GM23338 (cell line): Measurements from ENCODE around the gene TRAF1. TPM values are rescaled to one million over a fixed set of nuclear protein-coding genes. Genes with fewer than 3 reads are reported as not detected.
A peak's percentile ranks its signal among the peaks of the same experiment; 100 is the strongest.

Experiments used
- ATAC-seq: fragments of 200-7000 bp; cut with Tn5 transposase; 3 replicates; pipeline ENCODE4 v1.9.1; 2020
- DNase-seq: peaks from one replicate; pipeline ENCODE4 v3.0.0-alpha.2; 2015; ENCODE audit warnings: low spot score
- H2AFZ ChIP-seq: fragments of 200-600 bp; sonication (generic); 2 replicates; pipeline ENCODE4 v1.8.0; 2016; ENCODE audit warnings: antibody characterized with exemption, mild to moderate bottlenecking, moderate library complexity
- H3F3A ChIP-seq: fragments of 200-600 bp; sonication (generic); replicated peaks from 2 replicates; pipeline ENCODE4 v1.8.0; 2017; ENCODE audit warnings: antibody characterized with exemption, mixed run types, low read depth
- H3K27ac ChIP-seq: fragments of 200-600 bp; sonication (generic); 2 replicates; pipeline ENCODE4 v1.6.1; 2016; ENCODE audit warnings: low read depth
- H3K27me3 ChIP-seq: fragments of 200-600 bp; sonication (generic); 2 replicates; pipeline ENCODE4 v1.8.0; 2016; ENCODE audit warnings: mild to moderate bottlenecking, mixed run types, moderate library complexity; ENCODE audit not compliant: insufficient read depth
- H3K36me3 ChIP-seq: fragments of 200-600 bp; sonication (generic); 2 replicates; pipeline ENCODE4 v1.8.0; 2016; ENCODE audit warnings: mild to moderate bottlenecking; ENCODE audit not compliant: insufficient read depth
- H3K4me1 ChIP-seq: fragments of 200-600 bp; sonication (generic); 2 replicates; pipeline ENCODE4 v1.8.0; 2016; ENCODE audit warnings: mild to moderate bottlenecking, moderate library complexity; ENCODE audit not compliant: insufficient read depth
- H3K4me2 ChIP-seq: fragments of 200-600 bp; sonication (generic); 2 replicates; pipeline ENCODE4 v1.7.1; 2017; ENCODE audit warnings: mixed run types
- H3K4me3 ChIP-seq: fragments of 200-600 bp; sonication (generic); 2 replicates; pipeline ENCODE4 v1.6.1; 2016; ENCODE audit warnings: mixed run types
- H3K79me2 ChIP-seq: fragments of 200-600 bp; sonication (generic); replicated peaks from 2 replicates; pipeline ENCODE4 v1.8.0; 2017; ENCODE audit warnings: mild to moderate bottlenecking; ENCODE audit not compliant: insufficient read depth
- H3K9me2 ChIP-seq: fragments of 200-600 bp; sonication (generic); 2 replicates; pipeline ENCODE4 v1.8.0; 2017; ENCODE audit not compliant: insufficient read depth
- H4K20me1 ChIP-seq: fragments of 200-600 bp; sonication (generic); replicated peaks from 2 replicates; pipeline ENCODE4 v1.8.0; 2017; ENCODE audit warnings: mild to moderate bottlenecking; ENCODE audit not compliant: insufficient read depth
- H3K27ac Mint-ChIP-seq: 2 replicates; pipeline ENCODE4 v1.8.0; 2020; ENCODE audit warnings: inconsistent platforms, mild to moderate bottlenecking, moderate library complexity, mixed read lengths
- H3K27me3 Mint-ChIP-seq: 3 replicates; pipeline ENCODE4 v1.8.0; 2022; ENCODE audit warnings: low read depth, mild to moderate bottlenecking, moderate library complexity, mixed read lengths, inconsistent platforms; ENCODE audit not compliant: insufficient read depth, poor library complexity
- H3K36me3 Mint-ChIP-seq: 3 replicates; pipeline ENCODE4 v1.8.0; 2021; ENCODE audit warnings: low read depth, mild to moderate bottlenecking, inconsistent platforms, moderate library complexity, mixed read lengths
- H3K4me1 Mint-ChIP-seq: 3 replicates; pipeline ENCODE4 v1.8.0; 2020; ENCODE audit warnings: mild to moderate bottlenecking, inconsistent platforms, mixed read lengths
- H3K4me3 Mint-ChIP-seq: 3 replicates; pipeline ENCODE4 v1.8.0; 2021; ENCODE audit warnings: moderate library complexity, mild to moderate bottlenecking, inconsistent platforms, mixed read lengths
- H3K9me3 Mint-ChIP-seq: 3 replicates; pipeline ENCODE4 v1.8.0; 2020; ENCODE audit warnings: moderate library complexity, mild to moderate bottlenecking, inconsistent platforms, mixed read lengths
- EZH2 ChIP-seq: fragments of 200-600 bp; sonication (generic); IDR thresholded peaks from one replicate; pipeline ENCODE4 v1.8.0; 2017; ENCODE audit warnings: antibody characterized with exemption, mild to moderate bottlenecking, low read depth; ENCODE audit not compliant: unreplicated experiment
- EZH2phosphoT487 ChIP-seq: fragments of 200-600 bp; sonication (generic); IDR thresholded peaks from one replicate; pipeline ENCODE4 v1.8.1; 2018; ENCODE audit warnings: antibody characterized with exemption; ENCODE audit not compliant: unreplicated experiment
- JUNB ChIP-seq: IDR thresholded peaks from one replicate; pipeline ENCODE4 v1.6.1; 2016; ENCODE audit warnings: antibody characterized with exemption; ENCODE audit not compliant: unreplicated experiment
- NANOG ChIP-seq: IDR thresholded peaks from 2 replicates; pipeline ENCODE4 v1.6.1; 2016; ENCODE audit warnings: antibody characterized with exemption, borderline replicate concordance
- STAT1 ChIP-seq: IDR thresholded peaks from one replicate; pipeline ENCODE4 v1.6.1; 2016; ENCODE audit warnings: antibody characterized with exemption; ENCODE audit not compliant: unreplicated experiment
- ZNF114 ChIP-seq: fragments of 250-450 bp; sonication (Bioruptor Pico); IDR thresholded peaks from 2 replicates; pipeline ENCODE4 v1.5.0; 2020; ENCODE audit warnings: mild to moderate bottlenecking, moderate library complexity
- ZNF331 ChIP-seq: fragments of 250-450 bp; sonication (Bioruptor Pico); IDR thresholded peaks from 2 replicates; pipeline ENCODE4 v1.5.0; 2020; ENCODE audit warnings: low read depth, mild to moderate bottlenecking, moderate library complexity
- polyA plus RNA-seq: library from polyadenylated mRNA; unstranded; fragments of >200 nt; fragmentation: Nextera tagmentation; extraction: Ambion mirVana; gene quantifications from 2 replicates; pipeline ENCODE4 v1.2.1, GENCODE V29; 2016
- total RNA-seq: library from RNA; depleted of rRNA; stranded (reverse); fragments of >200 nt; shearing (Covaris generic); gene quantifications from 2 replicates; pipeline ENCODE4 v1.2.3, GENCODE V29; 2014
- TF ChIP-seq, protein P1 (sequence below): fragments of 250-450 bp; sonication (Bioruptor Pico); IDR thresholded peaks from 2 replicates; pipeline ENCODE4 v1.5.0; 2020; ENCODE audit warnings: mild to moderate bottlenecking, moderate library complexity
- TF ChIP-seq, protein P2 (sequence below), 2 experiments: fragments of 200-600 bp in 1 of 2; sonication (generic) in 1 of 2; conservative IDR thresholded peaks; 2 replicates each; pipeline versions ENCODE4 v1.5.1 to v1.6.1; 2016 to 2017; ENCODE audit warnings: antibody characterized with exemption in 2 of 2, low read depth in 2 of 2, mild to moderate bottlenecking in 2 of 2, moderate library complexity in 1 of 2
- TF ChIP-seq, protein P3 (sequence below): IDR thresholded peaks from 2 replicates; pipeline ENCODE4 v1.6.1; 2016; ENCODE audit warnings: antibody characterized with exemption

Gene TRAF1
- total and polyA plus RNA-seq, 2 experiments from 2014 or later, result 0.39 to 1.4 TPM

DNA sequence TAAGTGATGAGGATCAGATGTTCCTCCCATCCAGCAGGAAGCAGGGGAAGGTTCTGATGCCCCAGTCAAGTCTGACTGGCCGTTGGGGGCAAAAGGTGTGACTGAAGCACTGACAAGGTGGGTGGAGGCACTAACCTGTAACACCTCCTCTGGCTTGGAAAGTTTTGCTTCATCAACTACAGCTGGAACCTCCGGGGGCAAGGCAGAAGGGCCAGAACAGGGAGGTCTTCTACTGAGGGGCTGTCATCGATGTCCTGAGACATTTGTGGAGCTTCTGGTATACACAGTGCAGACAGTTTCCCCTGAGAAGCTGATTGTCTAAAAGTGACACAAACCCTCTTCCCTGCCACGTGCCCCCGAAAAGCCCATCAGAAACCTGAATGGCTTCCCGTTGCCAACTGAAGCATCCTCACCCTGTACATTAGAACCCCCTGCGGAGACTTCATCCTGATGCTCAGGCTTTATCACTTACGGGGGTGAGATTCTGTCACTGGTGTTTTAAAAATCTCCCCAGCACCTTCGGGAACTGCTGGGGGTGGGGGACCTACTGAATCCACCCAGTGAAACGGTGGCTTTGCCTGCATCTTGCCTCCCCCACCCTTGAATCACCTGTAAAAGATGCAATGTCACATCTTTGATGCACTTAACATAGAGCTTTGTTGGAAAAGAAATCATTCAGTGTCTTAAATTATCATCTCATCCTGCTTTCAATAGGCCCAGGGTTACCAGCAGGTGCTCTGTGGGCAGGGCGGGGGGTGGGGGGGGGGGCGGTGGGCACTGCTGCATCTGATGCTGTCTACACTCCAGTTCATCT is 24.6 kb downstream of the TRAF1 start (continued):
- TF ChIP-seq, protein P1, sequence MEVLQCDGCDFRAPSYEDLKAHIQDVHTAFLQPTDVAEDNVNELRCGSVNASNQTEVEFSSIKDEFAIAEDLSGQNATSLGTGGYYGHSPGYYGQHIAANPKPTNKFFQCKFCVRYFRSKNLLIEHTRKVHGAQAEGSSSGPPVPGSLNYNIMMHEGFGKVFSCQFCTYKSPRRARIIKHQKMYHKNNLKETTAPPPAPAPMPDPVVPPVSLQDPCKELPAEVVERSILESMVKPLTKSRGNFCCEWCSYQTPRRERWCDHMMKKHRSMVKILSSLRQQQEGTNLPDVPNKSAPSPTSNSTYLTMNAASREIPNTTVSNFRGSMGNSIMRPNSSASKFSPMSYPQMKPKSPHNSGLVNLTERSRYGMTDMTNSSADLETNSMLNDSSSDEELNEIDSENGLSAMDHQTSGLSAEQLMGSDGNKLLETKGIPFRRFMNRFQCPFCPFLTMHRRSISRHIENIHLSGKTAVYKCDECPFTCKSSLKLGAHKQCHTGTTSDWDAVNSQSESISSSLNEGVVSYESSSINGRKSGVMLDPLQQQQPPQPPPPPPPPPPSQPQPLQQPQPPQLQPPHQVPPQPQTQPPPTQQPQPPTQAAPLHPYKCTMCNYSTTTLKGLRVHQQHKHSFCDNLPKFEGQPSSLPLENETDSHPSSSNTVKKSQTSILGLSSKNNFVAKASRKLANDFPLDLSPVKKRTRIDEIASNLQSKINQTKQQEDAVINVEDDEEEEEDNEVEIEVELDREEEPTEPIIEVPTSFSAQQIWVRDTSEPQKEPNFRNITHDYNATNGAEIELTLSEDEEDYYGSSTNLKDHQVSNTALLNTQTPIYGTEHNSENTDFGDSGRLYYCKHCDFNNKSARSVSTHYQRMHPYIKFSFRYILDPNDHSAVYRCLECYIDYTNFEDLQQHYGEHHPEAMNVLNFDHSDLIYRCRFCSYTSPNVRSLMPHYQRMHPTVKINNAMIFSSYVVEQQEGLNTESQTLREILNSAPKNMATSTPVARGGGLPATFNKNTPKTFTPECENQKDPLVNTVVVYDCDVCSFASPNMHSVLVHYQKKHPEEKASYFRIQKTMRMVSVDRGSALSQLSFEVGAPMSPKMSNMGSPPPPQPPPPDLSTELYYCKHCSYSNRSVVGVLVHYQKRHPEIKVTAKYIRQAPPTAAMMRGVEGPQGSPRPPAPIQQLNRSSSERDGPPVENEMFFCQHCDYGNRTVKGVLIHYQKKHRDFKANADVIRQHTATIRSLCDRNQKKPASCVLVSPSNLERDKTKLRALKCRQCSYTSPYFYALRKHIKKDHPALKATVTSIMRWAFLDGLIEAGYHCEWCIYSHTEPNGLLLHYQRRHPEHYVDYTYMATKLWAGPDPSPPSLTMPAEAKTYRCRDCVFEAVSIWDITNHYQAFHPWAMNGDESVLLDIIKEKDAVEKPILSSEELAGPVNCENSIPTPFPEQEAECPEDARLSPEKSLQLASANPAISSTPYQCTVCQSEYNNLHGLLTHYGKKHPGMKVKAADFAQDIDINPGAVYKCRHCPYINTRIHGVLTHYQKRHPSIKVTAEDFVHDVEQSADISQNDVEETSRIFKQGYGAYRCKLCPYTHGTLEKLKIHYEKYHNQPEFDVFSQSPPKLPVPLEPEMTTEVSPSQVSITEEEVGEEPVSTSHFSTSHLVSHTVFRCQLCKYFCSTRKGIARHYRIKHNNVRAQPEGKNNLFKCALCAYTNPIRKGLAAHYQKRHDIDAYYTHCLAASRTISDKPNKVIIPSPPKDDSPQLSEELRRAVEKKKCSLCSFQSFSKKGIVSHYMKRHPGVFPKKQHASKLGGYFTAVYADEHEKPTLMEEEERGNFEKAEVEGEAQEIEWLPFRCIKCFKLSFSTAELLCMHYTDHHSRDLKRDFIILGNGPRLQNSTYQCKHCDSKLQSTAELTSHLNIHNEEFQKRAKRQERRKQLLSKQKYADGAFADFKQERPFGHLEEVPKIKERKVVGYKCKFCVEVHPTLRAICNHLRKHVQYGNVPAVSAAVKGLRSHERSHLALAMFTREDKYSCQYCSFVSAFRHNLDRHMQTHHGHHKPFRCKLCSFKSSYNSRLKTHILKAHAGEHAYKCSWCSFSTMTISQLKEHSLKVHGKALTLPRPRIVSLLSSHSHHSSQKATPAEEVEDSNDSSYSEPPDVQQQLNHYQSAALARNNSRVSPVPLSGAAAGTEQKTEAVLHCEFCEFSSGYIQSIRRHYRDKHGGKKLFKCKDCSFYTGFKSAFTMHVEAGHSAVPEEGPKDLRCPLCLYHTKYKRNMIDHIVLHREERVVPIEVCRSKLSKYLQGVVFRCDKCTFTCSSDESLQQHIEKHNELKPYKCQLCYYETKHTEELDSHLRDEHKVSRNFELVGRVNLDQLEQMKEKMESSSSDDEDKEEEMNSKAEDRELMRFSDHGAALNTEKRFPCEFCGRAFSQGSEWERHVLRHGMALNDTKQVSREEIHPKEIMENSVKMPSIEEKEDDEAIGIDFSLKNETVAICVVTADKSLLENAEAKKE (CRISPR knock-in tag), result no peak
- TF ChIP-seq, protein P2, sequence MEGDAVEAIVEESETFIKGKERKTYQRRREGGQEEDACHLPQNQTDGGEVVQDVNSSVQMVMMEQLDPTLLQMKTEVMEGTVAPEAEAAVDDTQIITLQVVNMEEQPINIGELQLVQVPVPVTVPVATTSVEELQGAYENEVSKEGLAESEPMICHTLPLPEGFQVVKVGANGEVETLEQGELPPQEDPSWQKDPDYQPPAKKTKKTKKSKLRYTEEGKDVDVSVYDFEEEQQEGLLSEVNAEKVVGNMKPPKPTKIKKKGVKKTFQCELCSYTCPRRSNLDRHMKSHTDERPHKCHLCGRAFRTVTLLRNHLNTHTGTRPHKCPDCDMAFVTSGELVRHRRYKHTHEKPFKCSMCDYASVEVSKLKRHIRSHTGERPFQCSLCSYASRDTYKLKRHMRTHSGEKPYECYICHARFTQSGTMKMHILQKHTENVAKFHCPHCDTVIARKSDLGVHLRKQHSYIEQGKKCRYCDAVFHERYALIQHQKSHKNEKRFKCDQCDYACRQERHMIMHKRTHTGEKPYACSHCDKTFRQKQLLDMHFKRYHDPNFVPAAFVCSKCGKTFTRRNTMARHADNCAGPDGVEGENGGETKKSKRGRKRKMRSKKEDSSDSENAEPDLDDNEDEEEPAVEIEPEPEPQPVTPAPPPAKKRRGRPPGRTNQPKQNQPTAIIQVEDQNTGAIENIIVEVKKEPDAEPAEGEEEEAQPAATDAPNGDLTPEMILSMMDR (conservative IDR thresholded peaks at IDR 0.05; ENCODE audit: low read depth in 2 of 2), result no peak

GRCh38 chr9:120900824-120901223 is 25.8 kb downstream of the TRAF1 start:
- H3K27me3 Mint-ChIP-seq, result peaks cover 13% of the 10 kb centered on the region
- DNase-seq (no peak), ATAC-seq (no peak)
- Histone ChIP-seq H3K27ac (no peak overlapping the region), H3K9me2 (no peaks in the 10 kb centered on the region), H3K4me2 (no peak overlapping the region), H3K79me2 (no peaks in the 10 kb centered on the region), H3K4me1 (0 out of 2 replicates have a peak, but pooled peaks cover 3% of the 10 kb centered on the region), H3F3A (no peaks in the 10 kb centered on the region; the same call in 1 of the 2 replicates), H4K20me1 (no peaks in the 10 kb centered on the region), H3K4me3 (no peak overlapping the region), H3K36me3 (no peaks in the 10 kb centered on the region), H2AFZ (no peak overlapping the region), H3K27me3 (no peaks in the 10 kb centered on the region)
- no peak overlapping the region for H3K4me3 Mint-ChIP-seq
- H3K4me1 Mint-ChIP-seq, result peaks cover 10% of the 10 kb centered on the region; the same call in 2 of the 3 replicates
- 0 out of 2 replicates have a peak overlapping the region, but pooled peaks have one; percentile 70 for H3K27ac Mint-ChIP-seq
- H3K36me3 Mint-ChIP-seq, result no peaks in the 10 kb centered on the region
- H3K9me3 Mint-ChIP-seq, result no peaks in the 10 kb centered on the region
- no peak for TF ChIP-seq ZNF331 (CRISPR knock-in tag)
- TF ChIP-seq STAT1, result no peak
- TF ChIP-seq, protein P3, sequence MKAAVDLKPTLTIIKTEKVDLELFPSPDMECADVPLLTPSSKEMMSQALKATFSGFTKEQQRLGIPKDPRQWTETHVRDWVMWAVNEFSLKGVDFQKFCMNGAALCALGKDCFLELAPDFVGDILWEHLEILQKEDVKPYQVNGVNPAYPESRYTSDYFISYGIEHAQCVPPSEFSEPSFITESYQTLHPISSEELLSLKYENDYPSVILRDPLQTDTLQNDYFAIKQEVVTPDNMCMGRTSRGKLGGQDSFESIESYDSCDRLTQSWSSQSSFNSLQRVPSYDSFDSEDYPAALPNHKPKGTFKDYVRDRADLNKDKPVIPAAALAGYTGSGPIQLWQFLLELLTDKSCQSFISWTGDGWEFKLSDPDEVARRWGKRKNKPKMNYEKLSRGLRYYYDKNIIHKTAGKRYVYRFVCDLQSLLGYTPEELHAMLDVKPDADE, result no peak
- TF ChIP-seq NANOG, result no peak
- TF ChIP-seq JUNB, result no peak
- no peak for TF ChIP-seq EZH2
- no peak for TF ChIP-seq ZNF114 (CRISPR knock-in tag)
- TF ChIP-seq EZH2phosphoT487, result no peak
- TF ChIP-seq, protein P2 (conservative IDR thresholded peaks at IDR 0.05; ENCODE audit: low read depth in 2 of 2), result no peak
